OCI-LY3 (cell line): ENCODE data around the gene HTATSF1.

Experiments
- H2AFZ ChIP-seq: fragments of 200-600, 300-600 bp; shearing (Covaris generic); 2 replicates; pipeline ENCODE4 v1.6.0; 2014; ENCODE audit warnings: antibody characterized with exemption, low read depth, low read length
- H3K27ac ChIP-seq: fragments of 200-600, 300-600 bp; sonication (generic); 2 replicates; pipeline ENCODE4 v1.5.1; 2014; ENCODE audit warnings: mild to moderate bottlenecking, low read length, moderate library complexity, mixed read lengths
- H3K27me3 ChIP-seq: fragments of 200-600, 300-600 bp; sonication (generic); 2 replicates; pipeline ENCODE4 v1.6.1; 2014; ENCODE audit warnings: low read depth, low read length, mixed read lengths
- H3K36me3 ChIP-seq: fragments of 200-600, 300-600 bp; sonication (generic); replicated peaks from 2 replicates; pipeline ENCODE3; 2014; ENCODE audit warnings: low read depth, low read length, mixed read lengths
- H3K4me1 ChIP-seq: fragments of 300-600, 200-600 bp; sonication (generic); 2 replicates; pipeline ENCODE4 v1.6.1; 2014; ENCODE audit warnings: low read length, mixed read lengths
- H3K4me2 ChIP-seq: fragments of 200-600, 300-600 bp; sonication (generic); 2 replicates; pipeline ENCODE4 v1.6.1; 2014; ENCODE audit warnings: low read length, mixed read lengths
- H3K4me3 ChIP-seq: fragments of 300-600, 200-600 bp; sonication (generic); 2 replicates; pipeline ENCODE4 v1.5.1; 2014; ENCODE audit warnings: antibody characterized with exemption, mild to moderate bottlenecking, low read length, moderate library complexity
- H3K79me2 ChIP-seq: fragments of 300-600, 200-600 bp; shearing (Covaris generic); 2 replicates; pipeline ENCODE4 v1.6.1; 2014; ENCODE audit warnings: mild to moderate bottlenecking, low read length, mixed read lengths
- H3K9ac ChIP-seq: fragments of 300-600, 200-600 bp; shearing (Covaris generic); 2 replicates; pipeline ENCODE4 v1.6.0; 2014; ENCODE audit warnings: mild to moderate bottlenecking, low read length, moderate library complexity
- H3K9me3 ChIP-seq: fragments of 200-600, 300-600 bp; shearing (Covaris generic); 2 replicates; pipeline ENCODE4 v1.6.1; 2014; ENCODE audit warnings: low read length, mixed read lengths; ENCODE audit not compliant: insufficient read depth
- H4K20me1 ChIP-seq: fragments of 200-600, 300-600 bp; sonication (generic); 2 replicates; pipeline ENCODE4 v1.6.1; 2016; ENCODE audit warnings: low read length, mixed read lengths; ENCODE audit not compliant: insufficient read depth
- CTCF ChIP-seq: fragments of 200-600, 300-600 bp; sonication (generic); IDR thresholded peaks from 2 replicates; pipeline ENCODE4 v1.5.1; 2014; ENCODE audit warnings: antibody characterized with exemption, low read length, low read depth
- EZH2phosphoT487 ChIP-seq: fragments of 200-600 bp; shearing (Covaris generic); IDR thresholded peaks from 2 replicates; pipeline ENCODE4 v1.6.1; 2018; ENCODE audit warnings: antibody characterized with exemption, mixed run types, low read depth

The HTATSF1 gene

GRCh38 chrX:136523770-136524169 lies 26.4 kb downstream of the HTATSF1 start:
- H4K20me1 ChIP-seq: no peaks in the 10 kb centered on the region
- H3K4me3 ChIP-seq: no peak overlapping the region
- no peak overlapping the region for H2AFZ ChIP-seq
- TF ChIP-seq CTCF (no peak), EZH2phosphoT487 (no peak)
- H3K4me1 ChIP-seq: no peaks in the 10 kb centered on the region
- no peak overlapping the region for H3K4me2 ChIP-seq
- H3K9ac ChIP-seq: no peak overlapping the region
- no peaks in the 10 kb centered on the region for H3K27me3 ChIP-seq
- no peaks in the 10 kb centered on the region for H3K36me3 ChIP-seq
- H3K27ac ChIP-seq: no peak overlapping the region
- no peaks in the 10 kb centered on the region for H3K79me2 ChIP-seq
- H3K9me3 ChIP-seq: no peaks in the 10 kb centered on the region

- Histone ChIP-seq H3K4me1 (no peaks in the 10 kb centered on the region), H3K4me2 (no peak overlapping the region), H2AFZ (no peak overlapping the region), H3K27me3 (no peaks in the 10 kb centered on the region), H3K9me3 (no peaks in the 10 kb centered on the region), H3K27ac (no peak overlapping the region), H4K20me1 (no peaks in the 10 kb centered on the region), H3K79me2 (no peaks in the 10 kb centered on the region), H3K4me3 (no peak overlapping the region), H3K36me3 (no peaks in the 10 kb centered on the region), H3K9ac (no peak overlapping the region)
- TF ChIP-seq EZH2phosphoT487 (no peak), CTCF (no peak)
Measured at GRCh38 chrX:136525738-136526606, 28.6 kb downstream of the HTATSF1 start.

GRCh38 chrX:136528645-136529315 lies 31.4 kb downstream of the HTATSF1 start:
- Histone ChIP-seq H3K4me1 (no peaks in the 10 kb centered on the region), H3K9me3 (no peaks in the 10 kb centered on the region), H3K27me3 (no peaks in the 10 kb centered on the region), H4K20me1 (no peaks in the 10 kb centered on the region), H2AFZ (no peak overlapping the region), H3K9ac (no peak overlapping the region), H3K36me3 (no peaks in the 10 kb centered on the region), H3K4me3 (no peak overlapping the region), H3K79me2 (no peaks in the 10 kb centered on the region), H3K4me2 (no peak overlapping the region), H3K27ac (no peak overlapping the region)
- TF ChIP-seq EZH2phosphoT487 (no peak), CTCF (no peak)

- Histone ChIP-seq H3K4me2 (no peak overlapping the region), H3K36me3 (no peaks in the 10 kb centered on the region), H3K9ac (no peak overlapping the region), H3K4me1 (no peaks in the 10 kb centered on the region), H3K79me2 (no peaks in the 10 kb centered on the region), H2AFZ (no peak overlapping the region), H4K20me1 (no peaks in the 10 kb centered on the region), H3K27ac (no peak overlapping the region), H3K27me3 (no peaks in the 10 kb centered on the region), H3K9me3 (no peaks in the 10 kb centered on the region), H3K4me3 (no peak overlapping the region)
- no peak for TF ChIP-seq EZH2phosphoT487
- no peak for TF ChIP-seq CTCF
Measured at GRCh38 chrX:136529795-136530194, 32.4 kb downstream of the HTATSF1 start.
